ENCODE data around the gene VPS13D.

Gene VPS13D

GRCh38 chr1:12279728-12280464, 50.1 kb downstream of the VPS13D start:
- DNase-seq (ENCODE audit: low spot score), result no peak
- in situ Hi-C loops (cut with MboI; ENCODE audit: low sequenced_read_pairs, unreplicated experiment), result no loop called here
- no peak for TF ChIP-seq CTCF (IDR thresholded peaks at IDR 0.05; ENCODE audit: borderline replicate concordance, control extremely low read depth, extremely low read depth, insufficient read depth, missing control alignments)

- in situ Hi-C loops (cut with MboI; ENCODE audit: low sequenced_read_pairs, unreplicated experiment), result no loop called here
- no peak for DNase-seq (ENCODE audit: low spot score)
- TF ChIP-seq CTCF (IDR thresholded peaks at IDR 0.05; ENCODE audit: borderline replicate concordance, control extremely low read depth, extremely low read depth, insufficient read depth, missing control alignments), result no peak
These were observed 52.3 kb downstream of the VPS13D start for GRCh38 chr1:12282142-12282541.

- in situ Hi-C loops (cut with MboI; ENCODE audit: low sequenced_read_pairs, unreplicated experiment), result no loop called here
- no peak for DNase-seq (ENCODE audit: low spot score)
- no peak for TF ChIP-seq CTCF (IDR thresholded peaks at IDR 0.05; ENCODE audit: borderline replicate concordance, control extremely low read depth, extremely low read depth, insufficient read depth, missing control alignments)
These were observed 54.7 kb downstream of the VPS13D start for GRCh38 chr1:12284486-12284885.

- in situ Hi-C loops (cut with MboI; ENCODE audit: low sequenced_read_pairs, unreplicated experiment), result no loop called here
- DNase-seq (ENCODE audit: low spot score), result no peak
- TF ChIP-seq CTCF (IDR thresholded peaks at IDR 0.05; ENCODE audit: borderline replicate concordance, control extremely low read depth, extremely low read depth, insufficient read depth, missing control alignments), result no peak
These were observed 55.8 kb downstream of the VPS13D start for GRCh38 chr1:12285496-12286143.

GRCh38 chr1:12287869-12288268, 58.0 kb downstream of the VPS13D start:
- DNase-seq (ENCODE audit: low spot score), result peak; percentile 35
- in situ Hi-C loops (cut with MboI; ENCODE audit: low sequenced_read_pairs, unreplicated experiment), result no loop called here
- TF ChIP-seq CTCF (IDR thresholded peaks at IDR 0.05; ENCODE audit: borderline replicate concordance, control extremely low read depth, extremely low read depth, insufficient read depth, missing control alignments), result no peak

GRCh38 chr1:12290828-12291227, 61.0 kb downstream of the VPS13D start:
- TF ChIP-seq CTCF (IDR thresholded peaks at IDR 0.05; ENCODE audit: borderline replicate concordance, control extremely low read depth, extremely low read depth, insufficient read depth, missing control alignments), result no peak
- in situ Hi-C loops (cut with MboI; ENCODE audit: low sequenced_read_pairs, unreplicated experiment), result no loop called here
- no peak for DNase-seq (ENCODE audit: low spot score)

Measured in GM13976 (cell line).